Nephron progenitor cell (in vitro differentiated cells): ENCODE measurements around the gene LRRC4C.
"Not testable (repeated sequence)": the region's sequence is repeated elsewhere in the genome, so short reads cannot be mapped to it uniquely, and the experiment has no call there.

Experiments
- DNase-seq: peaks from one replicate; pipeline ENCODE4 v3.0.0; 2021
- H3K27ac Mint-ChIP-seq: 2 replicates; pipeline ENCODE4 v1.8.0; 2021; ENCODE audit warnings: mild to moderate bottlenecking, moderate library complexity, mixed read lengths
- H3K27me3 Mint-ChIP-seq: 2 replicates; pipeline ENCODE4 v1.8.0; 2021; ENCODE audit warnings: mild to moderate bottlenecking, low read depth, mixed read lengths; ENCODE audit not compliant: poor library complexity
- H3K36me3 Mint-ChIP-seq: 2 replicates; pipeline ENCODE4 v1.8.0; 2021; ENCODE audit warnings: low read depth, mixed read lengths
- H3K4me1 Mint-ChIP-seq: 2 replicates; pipeline ENCODE4 v1.8.0; 2021; ENCODE audit warnings: mixed read lengths
- H3K4me3 Mint-ChIP-seq: 2 replicates; pipeline ENCODE4 v1.8.0; 2021; ENCODE audit warnings: mild to moderate bottlenecking, moderate library complexity, mixed read lengths
- H3K9me3 Mint-ChIP-seq: 2 replicates; pipeline ENCODE4 v1.8.0; 2021; ENCODE audit warnings: mild to moderate bottlenecking, moderate library complexity, mixed read lengths
- CTCF ChIP-seq: fragments of 200-600 bp; sonication (generic); IDR thresholded peaks from 2 replicates; pipeline ENCODE4 v1.5.0; 2021; ENCODE audit warnings: antibody characterized with exemption

LRRC4C gene

DNA sequence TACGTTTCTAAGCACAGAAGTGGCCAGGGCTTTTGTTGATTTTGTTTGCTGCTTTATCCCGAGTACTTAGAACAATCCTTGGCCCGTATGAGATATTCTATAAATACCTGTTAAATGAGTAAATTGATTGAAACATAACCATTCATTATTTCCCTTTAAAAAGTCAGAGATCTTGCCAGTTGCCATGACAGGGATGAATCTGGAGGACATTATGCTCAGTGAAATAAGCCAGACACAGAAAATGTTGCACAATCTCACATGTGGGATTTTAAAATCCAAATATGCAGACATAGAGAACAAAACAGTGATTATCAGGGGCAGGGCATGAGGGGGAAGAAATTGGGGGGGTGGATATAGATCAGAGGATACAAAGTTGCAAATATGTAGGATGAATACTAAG, 1240.1 kb downstream of the LRRC4C start:
- Mint-ChIP-seq H3K4me1 (peaks cover 4% of the 10 kb centered on the region), H3K36me3 (no peaks in the 10 kb centered on the region), H3K27ac (no peak overlapping the region), H3K27me3 (no peaks in the 10 kb centered on the region), H3K4me3 (no peak overlapping the region), H3K9me3 (no peaks in the 10 kb centered on the region)
- no peak for TF ChIP-seq CTCF
- no peak for DNase-seq

GRCh38 chr11:40215556-40215955, 1243.9 kb downstream of the LRRC4C start:
- TF ChIP-seq CTCF = no peak

GRCh38 chr11:40207416-40207815, 1252.0 kb downstream of the LRRC4C start:
- Mint-ChIP-seq H3K4me3 (no peak overlapping the region), H3K27me3 (peaks cover 2% of the 10 kb centered on the region), H3K4me1 (peaks cover 23% of the 10 kb centered on the region), H3K9me3 (no peaks in the 10 kb centered on the region), H3K27ac (no peak overlapping the region), H3K36me3 (no peaks in the 10 kb centered on the region)
- no peak for TF ChIP-seq CTCF
- DNase-seq = no peak

More at GRCh38 chr11:40215556-40215955, 1243.9 kb downstream of the LRRC4C start:
- Mint-ChIP-seq H3K27me3 (no peaks in the 10 kb centered on the region), H3K4me3 (no peak overlapping the region), H3K9me3 (no peaks in the 10 kb centered on the region), H3K36me3 (no peaks in the 10 kb centered on the region), H3K4me1 (peaks cover 4% of the 10 kb centered on the region), H3K27ac (no peak overlapping the region)
- no peak for DNase-seq

DNA sequence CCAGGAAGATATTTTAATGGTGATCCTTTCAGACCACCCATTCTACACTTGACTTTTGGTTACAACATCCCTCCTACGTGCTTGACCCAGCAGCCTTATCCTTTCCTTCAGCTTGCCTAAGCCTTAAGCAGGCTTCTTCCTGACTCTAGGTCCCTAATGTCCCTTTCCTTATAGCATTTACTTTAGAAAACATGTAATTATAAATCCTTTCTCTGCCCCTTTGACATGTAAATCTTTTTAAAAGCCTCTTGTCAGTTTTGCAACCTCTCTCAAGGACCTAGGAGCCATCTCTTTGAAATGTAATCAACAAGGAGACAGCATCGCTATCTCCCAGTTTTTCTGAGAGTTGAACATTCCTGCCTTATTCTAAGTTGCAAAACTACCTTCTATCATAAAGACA, 1255.2 kb downstream of the LRRC4C start:
- no peak for TF ChIP-seq CTCF
- no peak overlapping the region for H3K4me3 Mint-ChIP-seq
- DNase-seq = no peak
- H3K4me1 Mint-ChIP-seq = peaks cover 41% of the 10 kb centered on the region
- no peaks in the 10 kb centered on the region for H3K36me3 Mint-ChIP-seq
- no peak overlapping the region for H3K27ac Mint-ChIP-seq
- H3K27me3 Mint-ChIP-seq = peaks cover 2% of the 10 kb centered on the region
- H3K9me3 Mint-ChIP-seq = no peaks in the 10 kb centered on the region

- Mint-ChIP-seq H3K27ac (no peak overlapping the region), H3K4me3 (no peak overlapping the region), H3K9me3 (no peaks in the 10 kb centered on the region), H3K4me1 (peaks cover 41% of the 10 kb centered on the region), H3K36me3 (no peaks in the 10 kb centered on the region), H3K27me3 (peaks cover 2% of the 10 kb centered on the region)
- TF ChIP-seq CTCF = no peak
- no peak for DNase-seq
Observed at GRCh38 chr11:40203606-40204005, 1255.8 kb downstream of the LRRC4C start.

DNA sequence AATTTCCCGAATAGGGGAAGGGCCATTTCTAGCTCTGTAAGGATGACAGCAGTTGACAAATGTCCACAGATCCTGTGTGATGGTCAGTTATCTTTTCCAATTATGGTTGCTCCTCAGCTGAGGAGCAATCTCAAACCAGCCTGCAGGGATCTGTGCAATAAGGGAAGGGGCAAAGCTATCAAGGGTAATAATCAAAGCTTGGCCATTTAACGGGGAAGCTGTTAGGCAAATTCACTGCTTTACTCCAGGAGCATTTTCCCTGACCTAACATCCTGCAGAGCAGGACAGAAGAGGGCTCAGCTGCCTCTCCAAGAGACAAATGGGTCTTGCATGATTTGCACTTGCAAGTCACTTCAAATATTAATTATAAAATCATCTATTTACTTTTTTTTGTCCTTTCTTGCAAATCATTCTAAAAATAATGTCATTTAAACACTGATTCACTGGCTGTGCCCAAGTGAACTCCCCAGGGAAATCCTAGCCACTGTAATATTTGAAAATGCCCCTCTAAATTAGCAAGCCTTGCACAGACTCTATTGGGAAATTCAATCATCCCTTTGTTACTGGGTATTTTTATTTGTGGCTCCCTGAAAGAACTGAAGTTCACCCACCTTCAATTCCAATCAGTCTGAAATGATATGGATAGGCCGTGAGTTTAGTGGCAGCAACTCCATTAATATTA, 1256.7 kb downstream of the LRRC4C start:
- peaks cover 41% of the 10 kb centered on the region for H3K4me1 Mint-ChIP-seq
- no peaks in the 10 kb centered on the region for H3K9me3 Mint-ChIP-seq
- no peaks in the 10 kb centered on the region for H3K36me3 Mint-ChIP-seq

DNA sequence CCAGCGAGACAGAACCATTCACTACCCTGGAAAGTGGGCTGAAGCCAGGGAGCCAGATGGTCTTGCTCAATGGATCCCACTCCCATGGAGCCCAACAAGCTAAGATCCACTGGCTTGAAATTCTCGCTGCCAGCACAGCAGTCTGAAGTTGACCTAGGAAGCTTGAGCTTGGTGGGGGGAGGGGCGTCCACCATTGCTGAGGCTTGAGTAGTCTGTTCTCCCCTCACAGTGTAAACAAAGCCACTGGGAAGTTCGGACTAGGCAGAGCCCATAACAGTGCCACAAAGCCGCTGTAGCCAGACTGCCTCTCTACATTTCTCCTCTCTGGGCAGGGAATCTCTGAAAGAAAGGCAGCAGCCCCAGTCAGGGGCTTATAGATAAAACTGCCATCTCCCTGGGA, 1266.9 kb downstream of the LRRC4C start:
- not testable (repeated sequence) for H3K36me3 Mint-ChIP-seq, DNase-seq, H3K4me3 Mint-ChIP-seq, H3K27me3 Mint-ChIP-seq, H3K27ac Mint-ChIP-seq
- Mint-ChIP-seq H3K9me3 (peaks cover 10% of the 10 kb centered on the region), H3K4me1 (peaks cover 14% of the 10 kb centered on the region)

More for the DNA sequence above, 1256.7 kb downstream of the LRRC4C start:
- Mint-ChIP-seq H3K27me3 (peaks cover 2% of the 10 kb centered on the region), H3K4me3 (no peak overlapping the region), H3K27ac (no peak overlapping the region)
- DNase-seq = no peak
- TF ChIP-seq CTCF = no peak
